ENCODE measurements around the gene CPVL. TPM values are rescaled to one million over a fixed set of nuclear protein-coding genes. Genes with fewer than 3 reads are reported as not detected.

The CPVL gene
- total and polyA plus RNA-seq, 4 donors = 16.6 to 34.8 (median 17.6) TPM

GRCh38 chr7:29112721-29113120 is 33.6 kb downstream of the CPVL start:
- no peak overlapping the region for H3K9ac ChIP-seq (ENCODE audit: insufficient read depth in 1 of 2, low read length in 2 of 2)
- no peak for ATAC-seq (ENCODE audit: insufficient read depth, low FRiP score)
- 88 to 90% methylated on average over 4 of the region's 4 CpGs for WGBS, 2 donors
- TF ChIP-seq CTCF (IDR thresholded peaks at IDR 0.05; ENCODE audit: control extremely low read depth, extremely low read depth) = no peak
- peaks cover 0 to 15% (median 0%) of the 10 kb centered on the region in 5 donors for H3K4me1 ChIP-seq (ENCODE audit: control insufficient read depth in 5 of 5, insufficient read depth in 5 of 5, low read length in 5 of 5)
- H3K9me3 ChIP-seq (ENCODE audit: control insufficient read depth in 4 of 4, insufficient read depth in 3 of 4, low read length in 3 of 4) = peaks cover 0 to 4% (median 0%) of the 10 kb centered on the region in 4 donors
- H3K27me3 ChIP-seq (ENCODE audit: control insufficient read depth in 3 of 3, insufficient read depth in 3 of 3, low read length in 2 of 3) = peaks cover 0 to 5% (median 0%) of the 10 kb centered on the region in 3 donors
- H3K4me3 ChIP-seq = no peak overlapping the region
- H3K27ac ChIP-seq (ENCODE audit: low read depth in 1 of 2, low read length in 1 of 2) = no peak overlapping the region
- H3K36me3 ChIP-seq (ENCODE audit: control insufficient read depth in 4 of 4, insufficient read depth in 4 of 4, low read length in 4 of 4) = peaks cover 0 to 3% (median 0%) of the 10 kb centered on the region in 4 donors
- no peak for DNase-seq

GRCh38 chr7:29109899-29110298 is 36.4 kb downstream of the CPVL start:
- Histone ChIP-seq H3K27ac (ENCODE audit: low read depth in 1 of 2, low read length in 1 of 2) (no peak overlapping the region), H3K4me3 (no peak overlapping the region), H3K27me3 (ENCODE audit: control insufficient read depth in 3 of 3, insufficient read depth in 3 of 3, low read length in 2 of 3) (peaks cover 0 to 5% (median 0%) of the 10 kb centered on the region in 3 donors), H3K4me1 (ENCODE audit: control insufficient read depth in 5 of 5, insufficient read depth in 5 of 5, low read length in 5 of 5) (peaks cover 0 to 3% (median 0%) of the 10 kb centered on the region in 5 donors), H3K9ac (ENCODE audit: insufficient read depth in 1 of 2, low read length in 2 of 2) (no peak overlapping the region), H3K9me3 (ENCODE audit: control insufficient read depth in 4 of 4, insufficient read depth in 3 of 4, low read length in 3 of 4) (peaks cover 0 to 4% (median 0%) of the 10 kb centered on the region in 4 donors), H3K36me3 (ENCODE audit: control insufficient read depth in 4 of 4, insufficient read depth in 4 of 4, low read length in 4 of 4) (peaks cover 0 to 3% (median 0%) of the 10 kb centered on the region in 4 donors)
- DNase-seq (peak in 1 of 3 donors; percentile 28), ATAC-seq (ENCODE audit: insufficient read depth, low FRiP score) (peak; percentile 29)
- TF ChIP-seq CTCF (IDR thresholded peaks at IDR 0.05; ENCODE audit: control extremely low read depth, extremely low read depth) = no peak
- WGBS, 2 donors = 59 to 77% methylated on average over 2 of the region's 2 CpGs

GRCh38 chr7:29109358-29109757 is 37.0 kb downstream of the CPVL start:
- peaks cover 0 to 4% (median 0%) of the 10 kb centered on the region in 4 donors for H3K9me3 ChIP-seq (ENCODE audit: control insufficient read depth in 4 of 4, insufficient read depth in 3 of 4, low read length in 3 of 4)
- no peak overlapping the region for H3K9ac ChIP-seq (ENCODE audit: insufficient read depth in 1 of 2, low read length in 2 of 2)
- WGBS, 2 donors = 51 to 59% methylated on average over 3 of the region's 3 CpGs
- TF ChIP-seq CTCF (IDR thresholded peaks at IDR 0.05; ENCODE audit: control extremely low read depth, extremely low read depth) = no peak
- no peak overlapping the region for H3K27ac ChIP-seq (ENCODE audit: low read depth in 1 of 2, low read length in 1 of 2)
- no peak overlapping the region for H3K4me3 ChIP-seq
- no peak for ATAC-seq (ENCODE audit: insufficient read depth, low FRiP score)
- peaks cover 0 to 5% (median 0%) of the 10 kb centered on the region in 3 donors for H3K27me3 ChIP-seq (ENCODE audit: control insufficient read depth in 3 of 3, insufficient read depth in 3 of 3, low read length in 2 of 3)
- peaks cover 0 to 3% (median 0%) of the 10 kb centered on the region in 5 donors for H3K4me1 ChIP-seq (ENCODE audit: control insufficient read depth in 5 of 5, insufficient read depth in 5 of 5, low read length in 5 of 5)
- H3K36me3 ChIP-seq (ENCODE audit: control insufficient read depth in 4 of 4, insufficient read depth in 4 of 4, low read length in 4 of 4) = peaks cover 0 to 3% (median 0%) of the 10 kb centered on the region in 4 donors
- DNase-seq = no peak

- no peak overlapping the region for H3K27ac ChIP-seq (ENCODE audit: low read depth in 1 of 2, low read length in 1 of 2)
These were observed 39.3 kb downstream of the CPVL start for GRCh38 chr7:29107056-29107455.

More at GRCh38 chr7:29107056-29107455, 39.3 kb downstream of the CPVL start:
- ATAC-seq (ENCODE audit: insufficient read depth, low FRiP score) (no peak), DNase-seq (no peak)
- H3K9me3 ChIP-seq (ENCODE audit: control insufficient read depth in 4 of 4, insufficient read depth in 3 of 4, low read length in 3 of 4) = peaks cover 0 to 4% (median 0%) of the 10 kb centered on the region in 4 donors
- peaks cover 0 to 12% (median 2%) of the 10 kb centered on the region in 5 donors for H3K4me1 ChIP-seq (ENCODE audit: control insufficient read depth in 5 of 5, insufficient read depth in 5 of 5, low read length in 5 of 5)
- 90 to 100% methylated on average over 2 of the region's 2 CpGs for WGBS, 2 donors
- H3K36me3 ChIP-seq (ENCODE audit: control insufficient read depth in 4 of 4, insufficient read depth in 4 of 4, low read length in 4 of 4) = peaks cover 0 to 2% (median 0%) of the 10 kb centered on the region in 4 donors
- H3K27me3 ChIP-seq (ENCODE audit: control insufficient read depth in 3 of 3, insufficient read depth in 3 of 3, low read length in 2 of 3) = no peaks in the 10 kb centered on the region
- no peak for TF ChIP-seq CTCF (IDR thresholded peaks at IDR 0.05; ENCODE audit: control extremely low read depth, extremely low read depth)
- no peak overlapping the region for H3K9ac ChIP-seq (ENCODE audit: insufficient read depth in 1 of 2, low read length in 2 of 2)
- H3K4me3 ChIP-seq = no peak overlapping the region

All from lung (tissue), 12 donors.